ENCODE results near the gene SBNO2.

DNA sequence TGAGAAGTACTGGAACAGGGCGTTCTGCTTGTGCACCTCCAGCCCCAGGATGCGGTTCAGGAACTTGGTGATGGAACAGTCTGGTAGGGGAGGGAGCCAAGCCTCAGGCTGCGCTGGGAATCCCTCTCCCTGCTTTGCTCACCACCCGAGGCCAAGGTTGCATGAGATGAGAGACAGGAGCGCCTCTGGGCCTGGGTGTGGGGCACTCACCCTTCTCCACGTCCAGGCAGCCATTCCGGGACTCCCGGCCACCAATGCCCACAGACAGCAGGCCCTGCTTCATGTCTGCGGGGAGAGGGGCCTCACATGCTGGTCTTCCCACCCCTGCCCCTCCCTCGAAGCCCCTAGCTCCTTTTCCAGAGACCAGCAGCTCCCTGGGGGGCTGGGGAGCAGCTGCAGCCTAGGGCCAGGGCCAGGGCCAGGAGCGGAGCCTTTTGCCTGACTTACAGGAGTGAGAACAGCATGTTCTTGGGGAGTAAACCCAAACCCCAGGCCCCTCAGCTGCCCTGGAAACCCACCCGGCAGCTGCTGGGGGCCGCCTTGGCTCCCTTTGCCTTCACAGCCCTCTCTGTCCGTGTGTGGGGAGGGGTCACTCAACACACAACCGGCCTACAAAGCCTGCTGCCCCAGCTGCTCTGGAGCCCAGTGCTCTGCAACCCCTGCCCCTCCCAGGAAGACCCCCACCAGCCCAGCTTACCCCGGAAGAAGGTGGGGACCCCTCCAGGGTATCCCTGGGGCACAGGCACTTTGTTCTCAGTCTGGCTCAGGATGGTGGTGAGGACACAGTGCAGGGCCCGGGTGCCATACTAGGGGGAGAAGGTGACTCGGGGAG, 63.0 kb downstream of the SBNO2 start:
- TF ChIP-seq, protein P1, sequence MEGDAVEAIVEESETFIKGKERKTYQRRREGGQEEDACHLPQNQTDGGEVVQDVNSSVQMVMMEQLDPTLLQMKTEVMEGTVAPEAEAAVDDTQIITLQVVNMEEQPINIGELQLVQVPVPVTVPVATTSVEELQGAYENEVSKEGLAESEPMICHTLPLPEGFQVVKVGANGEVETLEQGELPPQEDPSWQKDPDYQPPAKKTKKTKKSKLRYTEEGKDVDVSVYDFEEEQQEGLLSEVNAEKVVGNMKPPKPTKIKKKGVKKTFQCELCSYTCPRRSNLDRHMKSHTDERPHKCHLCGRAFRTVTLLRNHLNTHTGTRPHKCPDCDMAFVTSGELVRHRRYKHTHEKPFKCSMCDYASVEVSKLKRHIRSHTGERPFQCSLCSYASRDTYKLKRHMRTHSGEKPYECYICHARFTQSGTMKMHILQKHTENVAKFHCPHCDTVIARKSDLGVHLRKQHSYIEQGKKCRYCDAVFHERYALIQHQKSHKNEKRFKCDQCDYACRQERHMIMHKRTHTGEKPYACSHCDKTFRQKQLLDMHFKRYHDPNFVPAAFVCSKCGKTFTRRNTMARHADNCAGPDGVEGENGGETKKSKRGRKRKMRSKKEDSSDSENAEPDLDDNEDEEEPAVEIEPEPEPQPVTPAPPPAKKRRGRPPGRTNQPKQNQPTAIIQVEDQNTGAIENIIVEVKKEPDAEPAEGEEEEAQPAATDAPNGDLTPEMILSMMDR (IDR thresholded peaks at IDR 0.05) = no peak
- TF ChIP-seq POLR2A (IDR thresholded peaks at IDR 0.05) (no peak), POLR2AphosphoS5 (IDR thresholded peaks at IDR 0.05) (no peak)

Data from breast epithelium (tissue), 3 donors.